ENCODE measurements around the gene CNTNAP2. TPM values are rescaled to one million over a fixed set of nuclear protein-coding genes. Genes with fewer than 3 reads are reported as not detected.

Gene CNTNAP2
- total RNA-seq, 1 donor: under 0.01 TPM

GRCh38 chr7:148210804-148211325 lies 2094.3 kb downstream of the CNTNAP2 start:
- no peak for TF ChIP-seq CTCF (IDR thresholded peaks at IDR 0.05; ENCODE audit: insufficient read depth, low read length)
- H3K4me3 ChIP-seq (ENCODE audit: low read depth, low read length): no peak overlapping the region
- no peak for DNase-seq (ENCODE audit: low read depth)

- H3K4me3 ChIP-seq (ENCODE audit: low read depth, low read length): no peak overlapping the region
- DNase-seq (ENCODE audit: low read depth): no peak
- no peak for TF ChIP-seq CTCF (IDR thresholded peaks at IDR 0.05; ENCODE audit: insufficient read depth, low read length)
Observed at GRCh38 chr7:148211740-148212151, 2095.1 kb downstream of the CNTNAP2 start.

GRCh38 chr7:148212731-148213130 lies 2096.1 kb downstream of the CNTNAP2 start:
- no peak for TF ChIP-seq CTCF (IDR thresholded peaks at IDR 0.05; ENCODE audit: insufficient read depth, low read length)
- no peak for DNase-seq (ENCODE audit: low read depth)
- H3K4me3 ChIP-seq (ENCODE audit: low read depth, low read length): no peak overlapping the region

- H3K4me3 ChIP-seq (ENCODE audit: low read depth, low read length): no peak overlapping the region
- no peak for TF ChIP-seq CTCF (IDR thresholded peaks at IDR 0.05; ENCODE audit: insufficient read depth, low read length)
- DNase-seq (ENCODE audit: low read depth): no peak
Observed at GRCh38 chr7:148214101-148214500, 2097.5 kb downstream of the CNTNAP2 start.

- no peak overlapping the region for H3K4me3 ChIP-seq (ENCODE audit: low read depth, low read length)
- no peak for DNase-seq (ENCODE audit: low read depth)
- TF ChIP-seq CTCF (IDR thresholded peaks at IDR 0.05; ENCODE audit: insufficient read depth, low read length): no peak
Observed at GRCh38 chr7:148218603-148219002, 2102.0 kb downstream of the CNTNAP2 start.

GRCh38 chr7:148222721-148223120 lies 2106.1 kb downstream of the CNTNAP2 start:
- DNase-seq (ENCODE audit: low read depth): no peak
- no peak for TF ChIP-seq CTCF (IDR thresholded peaks at IDR 0.05; ENCODE audit: insufficient read depth, low read length)
- H3K4me3 ChIP-seq (ENCODE audit: low read depth, low read length): no peak overlapping the region

GRCh38 chr7:148223160-148223559 lies 2106.6 kb downstream of the CNTNAP2 start:
- TF ChIP-seq CTCF (IDR thresholded peaks at IDR 0.05; ENCODE audit: insufficient read depth, low read length): no peak
- no peak overlapping the region for H3K4me3 ChIP-seq (ENCODE audit: low read depth, low read length)
- no peak for DNase-seq (ENCODE audit: low read depth)

Data from fibroblast of the aortic adventitia (primary cell).